ENCODE results near the gene PIGQ.

DNA sequence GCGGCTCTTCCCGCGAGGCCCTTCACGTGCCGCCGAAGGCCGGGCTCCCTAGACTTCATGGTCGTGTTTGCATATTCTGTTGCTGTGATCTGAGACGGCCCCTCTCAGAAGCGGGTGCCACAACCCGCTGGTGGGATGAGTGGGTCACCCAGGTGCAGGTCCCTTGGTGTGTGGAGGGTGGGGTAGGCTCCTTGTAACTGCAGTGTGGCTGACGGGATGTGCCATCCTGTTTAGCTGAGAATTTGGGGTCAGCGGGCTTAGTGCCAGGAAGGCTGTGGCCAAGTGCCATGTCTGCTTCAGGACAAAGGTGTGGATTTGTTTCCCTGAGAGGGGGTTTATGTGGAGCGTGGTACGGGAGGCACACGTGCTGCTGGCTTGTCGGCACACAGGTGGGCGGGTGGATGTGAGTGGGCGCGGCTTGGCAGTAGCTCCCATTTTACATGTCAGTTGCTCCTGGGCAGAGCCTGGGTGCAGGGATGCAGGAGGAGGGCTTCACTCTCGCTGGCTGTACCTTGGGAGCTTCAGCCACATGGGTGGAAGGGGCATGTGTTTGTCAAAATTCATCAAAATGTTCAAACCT, 51.8 kb downstream of the PIGQ start:
- TF ChIP-seq, protein P1, sequence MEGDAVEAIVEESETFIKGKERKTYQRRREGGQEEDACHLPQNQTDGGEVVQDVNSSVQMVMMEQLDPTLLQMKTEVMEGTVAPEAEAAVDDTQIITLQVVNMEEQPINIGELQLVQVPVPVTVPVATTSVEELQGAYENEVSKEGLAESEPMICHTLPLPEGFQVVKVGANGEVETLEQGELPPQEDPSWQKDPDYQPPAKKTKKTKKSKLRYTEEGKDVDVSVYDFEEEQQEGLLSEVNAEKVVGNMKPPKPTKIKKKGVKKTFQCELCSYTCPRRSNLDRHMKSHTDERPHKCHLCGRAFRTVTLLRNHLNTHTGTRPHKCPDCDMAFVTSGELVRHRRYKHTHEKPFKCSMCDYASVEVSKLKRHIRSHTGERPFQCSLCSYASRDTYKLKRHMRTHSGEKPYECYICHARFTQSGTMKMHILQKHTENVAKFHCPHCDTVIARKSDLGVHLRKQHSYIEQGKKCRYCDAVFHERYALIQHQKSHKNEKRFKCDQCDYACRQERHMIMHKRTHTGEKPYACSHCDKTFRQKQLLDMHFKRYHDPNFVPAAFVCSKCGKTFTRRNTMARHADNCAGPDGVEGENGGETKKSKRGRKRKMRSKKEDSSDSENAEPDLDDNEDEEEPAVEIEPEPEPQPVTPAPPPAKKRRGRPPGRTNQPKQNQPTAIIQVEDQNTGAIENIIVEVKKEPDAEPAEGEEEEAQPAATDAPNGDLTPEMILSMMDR (IDR thresholded peaks at IDR 0.05) = no peak
- TF ChIP-seq, protein P2, sequence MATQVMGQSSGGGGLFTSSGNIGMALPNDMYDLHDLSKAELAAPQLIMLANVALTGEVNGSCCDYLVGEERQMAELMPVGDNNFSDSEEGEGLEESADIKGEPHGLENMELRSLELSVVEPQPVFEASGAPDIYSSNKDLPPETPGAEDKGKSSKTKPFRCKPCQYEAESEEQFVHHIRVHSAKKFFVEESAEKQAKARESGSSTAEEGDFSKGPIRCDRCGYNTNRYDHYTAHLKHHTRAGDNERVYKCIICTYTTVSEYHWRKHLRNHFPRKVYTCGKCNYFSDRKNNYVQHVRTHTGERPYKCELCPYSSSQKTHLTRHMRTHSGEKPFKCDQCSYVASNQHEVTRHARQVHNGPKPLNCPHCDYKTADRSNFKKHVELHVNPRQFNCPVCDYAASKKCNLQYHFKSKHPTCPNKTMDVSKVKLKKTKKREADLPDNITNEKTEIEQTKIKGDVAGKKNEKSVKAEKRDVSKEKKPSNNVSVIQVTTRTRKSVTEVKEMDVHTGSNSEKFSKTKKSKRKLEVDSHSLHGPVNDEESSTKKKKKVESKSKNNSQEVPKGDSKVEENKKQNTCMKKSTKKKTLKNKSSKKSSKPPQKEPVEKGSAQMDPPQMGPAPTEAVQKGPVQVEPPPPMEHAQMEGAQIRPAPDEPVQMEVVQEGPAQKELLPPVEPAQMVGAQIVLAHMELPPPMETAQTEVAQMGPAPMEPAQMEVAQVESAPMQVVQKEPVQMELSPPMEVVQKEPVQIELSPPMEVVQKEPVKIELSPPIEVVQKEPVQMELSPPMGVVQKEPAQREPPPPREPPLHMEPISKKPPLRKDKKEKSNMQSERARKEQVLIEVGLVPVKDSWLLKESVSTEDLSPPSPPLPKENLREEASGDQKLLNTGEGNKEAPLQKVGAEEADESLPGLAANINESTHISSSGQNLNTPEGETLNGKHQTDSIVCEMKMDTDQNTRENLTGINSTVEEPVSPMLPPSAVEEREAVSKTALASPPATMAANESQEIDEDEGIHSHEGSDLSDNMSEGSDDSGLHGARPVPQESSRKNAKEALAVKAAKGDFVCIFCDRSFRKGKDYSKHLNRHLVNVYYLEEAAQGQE (IDR thresholded peaks at IDR 0.05; ENCODE audit: insufficient read depth in 1 of 2, low read depth in 2 of 2, low read length in 1 of 2) = no peak
- TF ChIP-seq POLR2AphosphoS5 (IDR thresholded peaks at IDR 0.05; ENCODE audit: low read depth, low read length) = no peak
